KMS-11 (cell line): ENCODE data around the gene FPGS.

ENCODE experiments used
- H2AFZ ChIP-seq: fragments of 200-600 bp; sonication (generic); 2 replicates; pipeline ENCODE4 v1.6.1; 2016; ENCODE audit warnings: antibody characterized with exemption, mixed run types, low read depth
- H3K27ac ChIP-seq: fragments of 200-600 bp; sonication (generic); 2 replicates; pipeline ENCODE4 v1.6.1; 2016; ENCODE audit warnings: mild to moderate bottlenecking, mixed run types
- H3K27me3 ChIP-seq: fragments of 200-600 bp; sonication (generic); 2 replicates; pipeline ENCODE4 v1.6.1; 2017; ENCODE audit warnings: mild to moderate bottlenecking, low read depth, mixed run types, moderate library complexity; ENCODE audit not compliant: insufficient read depth
- H3K36me3 ChIP-seq: fragments of 200-600 bp; sonication (generic); 2 replicates; pipeline ENCODE4 v1.6.1; 2017; ENCODE audit warnings: mild to moderate bottlenecking, mixed run types; ENCODE audit not compliant: insufficient read depth
- H3K4me1 ChIP-seq: fragments of 200-600 bp; sonication (generic); 2 replicates; pipeline ENCODE4 v1.6.1; 2016; ENCODE audit warnings: mild to moderate bottlenecking, low read depth, mixed run types; ENCODE audit not compliant: poor library complexity, severe bottlenecking
- H3K4me2 ChIP-seq: fragments of 200-600 bp; sonication (generic); 2 replicates; pipeline ENCODE4 v1.7.0; 2016; ENCODE audit warnings: mild to moderate bottlenecking, mixed run types
- H3K4me3 ChIP-seq: fragments of 200-600 bp; sonication (generic); IDR thresholded peaks from 2 replicates; pipeline ENCODE4 v1.6.1; 2017; ENCODE audit warnings: low read depth, low read length, mixed read lengths; ENCODE audit not compliant: insufficient read depth
- H3K79me2 ChIP-seq: fragments of 200-600 bp; sonication (generic); 2 replicates; pipeline ENCODE4 v1.6.1; 2016; ENCODE audit warnings: low read depth, mixed run types; ENCODE audit not compliant: insufficient read depth
- H3K9ac ChIP-seq: fragments of 200-600 bp; sonication (generic); 2 replicates; pipeline ENCODE4 v1.6.1; 2016; ENCODE audit warnings: mild to moderate bottlenecking, mixed run types
- H4K20me1 ChIP-seq: fragments of 200-600 bp; sonication (generic); 2 replicates; pipeline ENCODE4 v1.6.1; 2016; ENCODE audit warnings: mild to moderate bottlenecking, mixed run types; ENCODE audit not compliant: insufficient read depth
- TF ChIP-seq, protein P1 (sequence below): fragments of 200-600 bp; sonication (generic); conservative IDR thresholded peaks from 2 replicates; pipeline ENCODE4 v1.6.1; 2017; ENCODE audit warnings: low read depth, mild to moderate bottlenecking, antibody characterized with exemption, low read length, moderate library complexity, mixed read lengths

The FPGS gene

DNA sequence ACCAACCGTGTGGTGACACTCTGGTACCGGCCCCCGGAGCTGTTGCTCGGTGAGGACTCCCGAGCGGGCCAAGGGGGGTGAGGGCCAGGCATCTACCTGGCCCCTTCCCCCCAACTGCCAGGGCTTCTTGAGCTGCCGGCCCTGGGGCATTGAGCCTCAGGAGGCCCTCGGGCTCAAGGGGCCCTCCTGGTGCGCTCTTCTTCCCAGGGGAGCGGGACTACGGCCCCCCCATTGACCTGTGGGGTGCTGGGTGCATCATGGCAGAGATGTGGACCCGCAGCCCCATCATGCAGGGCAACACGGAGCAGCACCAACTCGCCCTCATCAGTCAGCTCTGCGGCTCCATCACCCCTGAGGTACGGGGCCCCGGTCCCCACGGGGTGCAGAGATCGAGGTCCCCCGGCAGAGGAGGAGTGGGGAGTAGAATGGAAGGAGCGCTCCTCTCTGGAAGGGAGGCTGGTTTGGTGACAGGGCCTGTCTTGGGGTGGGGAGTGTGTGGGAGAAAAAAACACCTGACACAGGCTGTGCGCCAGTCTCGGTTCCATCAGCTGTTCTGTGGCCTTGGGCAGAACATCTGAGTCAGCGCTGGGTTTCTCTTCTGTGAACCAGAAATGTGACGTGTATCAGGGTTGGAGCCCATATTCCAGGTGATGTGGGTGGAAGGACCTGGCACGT is 14.2 kb upstream of the FPGS start:
- no peak overlapping the region for H3K4me2 ChIP-seq
- H3K4me1 ChIP-seq: peaks cover 38% of the 10 kb centered on the region

GRCh38 chr9:127789179-127789578 is 13.5 kb upstream of the FPGS start:
- peaks cover 37% of the 10 kb centered on the region; the same call in 1 of the 2 replicates for H3K36me3 ChIP-seq
- H4K20me1 ChIP-seq: peaks cover 15% of the 10 kb centered on the region; the same call in 1 of the 2 replicates
- no peak overlapping the region for H3K4me2 ChIP-seq

More for the DNA sequence above, 14.2 kb upstream of the FPGS start:
- Histone ChIP-seq H3K36me3 (peaks cover 37% of the 10 kb centered on the region; the same call in 1 of the 2 replicates), H3K79me2 (peaks cover 45% of the 10 kb centered on the region), H2AFZ (no peak overlapping the region), H3K27me3 (no peaks in the 10 kb centered on the region), H4K20me1 (peaks cover 15% of the 10 kb centered on the region; the same call in 1 of the 2 replicates), H3K27ac (no peak overlapping the region), H3K4me3 (no peak overlapping the region), H3K9ac (no peak overlapping the region)
- TF ChIP-seq, protein P1, sequence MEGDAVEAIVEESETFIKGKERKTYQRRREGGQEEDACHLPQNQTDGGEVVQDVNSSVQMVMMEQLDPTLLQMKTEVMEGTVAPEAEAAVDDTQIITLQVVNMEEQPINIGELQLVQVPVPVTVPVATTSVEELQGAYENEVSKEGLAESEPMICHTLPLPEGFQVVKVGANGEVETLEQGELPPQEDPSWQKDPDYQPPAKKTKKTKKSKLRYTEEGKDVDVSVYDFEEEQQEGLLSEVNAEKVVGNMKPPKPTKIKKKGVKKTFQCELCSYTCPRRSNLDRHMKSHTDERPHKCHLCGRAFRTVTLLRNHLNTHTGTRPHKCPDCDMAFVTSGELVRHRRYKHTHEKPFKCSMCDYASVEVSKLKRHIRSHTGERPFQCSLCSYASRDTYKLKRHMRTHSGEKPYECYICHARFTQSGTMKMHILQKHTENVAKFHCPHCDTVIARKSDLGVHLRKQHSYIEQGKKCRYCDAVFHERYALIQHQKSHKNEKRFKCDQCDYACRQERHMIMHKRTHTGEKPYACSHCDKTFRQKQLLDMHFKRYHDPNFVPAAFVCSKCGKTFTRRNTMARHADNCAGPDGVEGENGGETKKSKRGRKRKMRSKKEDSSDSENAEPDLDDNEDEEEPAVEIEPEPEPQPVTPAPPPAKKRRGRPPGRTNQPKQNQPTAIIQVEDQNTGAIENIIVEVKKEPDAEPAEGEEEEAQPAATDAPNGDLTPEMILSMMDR: no peak

GRCh38 chr9:127790094-127790855 is 12.4 kb upstream of the FPGS start:
- TF ChIP-seq, protein P1: no peak
- peaks cover 45% of the 10 kb centered on the region for H3K79me2 ChIP-seq
- H3K9ac ChIP-seq: no peak overlapping the region
- peaks cover 37% of the 10 kb centered on the region; the same call in 1 of the 2 replicates for H3K36me3 ChIP-seq
- H3K4me2 ChIP-seq: no peak overlapping the region
- peaks cover 36% of the 10 kb centered on the region for H3K4me1 ChIP-seq
- H3K27ac ChIP-seq: no peak overlapping the region
- no peak overlapping the region for H2AFZ ChIP-seq
- H3K4me3 ChIP-seq: no peak overlapping the region
- peaks cover 15% of the 10 kb centered on the region; the same call in 1 of the 2 replicates for H4K20me1 ChIP-seq
- H3K27me3 ChIP-seq: no peaks in the 10 kb centered on the region

More at GRCh38 chr9:127789179-127789578, 13.5 kb upstream of the FPGS start:
- Histone ChIP-seq H3K27ac (no peak overlapping the region), H3K27me3 (no peaks in the 10 kb centered on the region), H2AFZ (no peak overlapping the region), H3K4me1 (peaks cover 33% of the 10 kb centered on the region), H3K4me3 (no peak overlapping the region), H3K79me2 (peaks cover 45% of the 10 kb centered on the region), H3K9ac (no peak overlapping the region)
- TF ChIP-seq, protein P1: no peak

- Histone ChIP-seq H3K9ac (no peak overlapping the region), H3K27ac (no peak overlapping the region), H3K36me3 (peaks cover 37% of the 10 kb centered on the region; the same call in 1 of the 2 replicates), H4K20me1 (peaks cover 15% of the 10 kb centered on the region; the same call in 1 of the 2 replicates), H3K4me2 (no peak overlapping the region), H3K4me1 (peaks cover 44% of the 10 kb centered on the region), H3K27me3 (no peaks in the 10 kb centered on the region), H3K4me3 (no peak overlapping the region), H2AFZ (no peak overlapping the region), H3K79me2 (peaks cover 45% of the 10 kb centered on the region)
- TF ChIP-seq, protein P1: no peak
Observed at GRCh38 chr9:127791085-127791484, 11.6 kb upstream of the FPGS start.
